H9 (cell line): ENCODE measurements around the gene RYR3. TPM values are rescaled to one million over a fixed set of nuclear protein-coding genes. Genes with fewer than 3 reads are reported as not detected.

Source experiments
- DNase-seq: peaks from one replicate; pipeline ENCODE4 v3.0.0-alpha.2; 2017
- H2AFZ ChIP-seq: one replicate; pipeline ENCODE4 v1.6.1; 2013; ENCODE audit warnings: mild to moderate bottlenecking, low read length, control low read depth, moderate library complexity
- H2AK5ac ChIP-seq: 2 replicates; pipeline ENCODE4 v1.6.1; 2013; ENCODE audit warnings: low read length, control low read depth, mixed read lengths; ENCODE audit not compliant: insufficient read length
- H2BK120ac ChIP-seq: one replicate; pipeline ENCODE4 v1.6.1; 2013; ENCODE audit warnings: low read depth, mild to moderate bottlenecking, low read length, control low read depth, inconsistent platforms; ENCODE audit not compliant: poor library complexity, severe bottlenecking
- H2BK12ac ChIP-seq: 2 replicates; pipeline ENCODE4 v1.6.1; 2013; ENCODE audit warnings: low read length, control low read depth, mixed read lengths, low read depth; ENCODE audit not compliant: insufficient read length
- H2BK15ac ChIP-seq: 2 replicates; pipeline ENCODE4 v1.6.1; 2013; ENCODE audit warnings: low read depth, low read length, control low read depth
- H2BK20ac ChIP-seq: one replicate; pipeline ENCODE4 v1.6.1; 2013; ENCODE audit warnings: low read depth, mild to moderate bottlenecking, low read length, control low read depth, inconsistent platforms; ENCODE audit not compliant: poor library complexity, severe bottlenecking
- H2BK5ac ChIP-seq: 2 replicates; pipeline ENCODE4 v1.6.1; 2013; ENCODE audit warnings: low read length, control low read depth, mixed read lengths; ENCODE audit not compliant: insufficient read length
- H3K14ac ChIP-seq: 2 replicates; pipeline ENCODE4 v1.6.1; 2013; ENCODE audit warnings: low read length, control low read depth; ENCODE audit not compliant: insufficient read depth
- H3K18ac ChIP-seq: 2 replicates; pipeline ENCODE4 v1.6.1; 2013; ENCODE audit warnings: low read depth, mild to moderate bottlenecking, mixed read lengths, low read length, control low read depth; ENCODE audit not compliant: insufficient read length
- H3K23ac ChIP-seq: 2 replicates; pipeline ENCODE4 v1.6.1; 2013; ENCODE audit warnings: low read length, control low read depth, mixed read lengths, low read depth; ENCODE audit not compliant: insufficient read length
- H3K23me2 ChIP-seq: 2 replicates; pipeline ENCODE4 v1.6.1; 2013; ENCODE audit warnings: low read depth, mild to moderate bottlenecking, mixed read lengths, low read length, control low read depth; ENCODE audit not compliant: insufficient read length, poor library complexity, severe bottlenecking
- H3K27ac ChIP-seq: 2 replicates; pipeline ENCODE4 v1.5.1; 2013; ENCODE audit warnings: low read length, control low read depth, mixed read lengths, low read depth; ENCODE audit not compliant: insufficient read length
- H3K27me3 ChIP-seq: 2 replicates; pipeline ENCODE4 v1.6.1; 2013; ENCODE audit warnings: low read length, control low read depth, inconsistent platforms; ENCODE audit not compliant: insufficient read depth
- H3K4ac ChIP-seq: 2 replicates; pipeline ENCODE4 v1.6.1; 2013; ENCODE audit warnings: low read depth, mild to moderate bottlenecking, control low read depth, inconsistent platforms, low read length, moderate library complexity
- H3K4me1 ChIP-seq: 2 replicates; pipeline ENCODE4 v1.6.1; 2013; ENCODE audit warnings: low read length, control low read depth, inconsistent platforms; ENCODE audit not compliant: insufficient read depth
- H3K4me2 ChIP-seq: 2 replicates; pipeline ENCODE4 v1.6.1; 2013; ENCODE audit warnings: low read length, control low read depth, mixed read lengths; ENCODE audit not compliant: insufficient read length, insufficient read depth
- H3K56ac ChIP-seq: 2 replicates; pipeline ENCODE4 v1.6.1; 2013; ENCODE audit warnings: low read depth, mild to moderate bottlenecking, mixed read lengths, low read length, control low read depth; ENCODE audit not compliant: insufficient read length
- H3K79me1 ChIP-seq: 2 replicates; pipeline ENCODE4 v1.6.1; 2013; ENCODE audit warnings: low read depth, mild to moderate bottlenecking, moderate library complexity, low read length, control low read depth, inconsistent platforms; ENCODE audit not compliant: insufficient read depth, poor library complexity, severe bottlenecking
- H3K79me2 ChIP-seq: 2 replicates; pipeline ENCODE4 v1.6.1; 2013; ENCODE audit warnings: low read length, control low read depth, inconsistent platforms; ENCODE audit not compliant: insufficient read depth
- H3K9ac ChIP-seq: 2 replicates; pipeline ENCODE4 v1.6.1; 2013; ENCODE audit warnings: low read length, control low read depth, mixed read lengths; ENCODE audit not compliant: insufficient read length; ENCODE audit errors: extremely low read depth
- H3K9me3 ChIP-seq: one replicate; pipeline ENCODE4 v1.6.1; 2013; ENCODE audit warnings: low read depth, low read length, inconsistent platforms; ENCODE audit not compliant: control insufficient read depth
- H3T11ph ChIP-seq: one replicate; pipeline ENCODE4 v1.6.1; 2013; ENCODE audit warnings: mild to moderate bottlenecking, low read length, control low read depth, inconsistent platforms
- H4K20me1 ChIP-seq: one replicate; pipeline ENCODE4 v1.6.1; 2013; ENCODE audit not compliant: control insufficient read depth, insufficient read length, insufficient read depth
- H4K5ac ChIP-seq: 2 replicates; pipeline ENCODE4 v1.6.1; 2013; ENCODE audit warnings: low read depth, mild to moderate bottlenecking, mixed read lengths, low read length, control low read depth; ENCODE audit not compliant: insufficient read length
- H4K8ac ChIP-seq: replicated peaks from 2 replicates; pipeline ENCODE4 v1.6.1; 2013; ENCODE audit warnings: low read length, control low read depth, mixed read lengths, low read depth; ENCODE audit not compliant: insufficient read length
- H4K91ac ChIP-seq: 2 replicates; pipeline ENCODE4 v1.6.1; 2013; ENCODE audit warnings: low read depth, mild to moderate bottlenecking, moderate library complexity, mixed read lengths, low read length, control low read depth; ENCODE audit not compliant: insufficient read length
- H3K27ac Mint-ChIP-seq, 3 experiments: 2 replicates in 2 of 3; 3 replicates in 1 of 3; pipeline ENCODE4 v1.8.0; 2020 to 2021; ENCODE audit warnings: mixed read lengths in 3 of 3, mild to moderate bottlenecking in 1 of 3, moderate library complexity in 1 of 3
- H3K27me3 Mint-ChIP-seq: 2 replicates; pipeline ENCODE4 v1.8.0; 2021; ENCODE audit warnings: low read depth, mild to moderate bottlenecking, moderate library complexity, mixed read lengths
- H3K36me3 Mint-ChIP-seq, 3 experiments: 2 replicates in 2 of 3; 3 replicates in 1 of 3; pipeline ENCODE4 v1.8.0; 2020 to 2021; ENCODE audit warnings: low read depth in 3 of 3, mixed read lengths in 3 of 3; ENCODE audit not compliant: insufficient read depth in 1 of 3
- H3K4me1 Mint-ChIP-seq, 2 experiments: 2 replicates each; pipeline ENCODE4 v1.8.0; 2020; ENCODE audit warnings: mixed read lengths in 2 of 2
- H3K4me3 Mint-ChIP-seq, 2 experiments: 2 replicates in 1 of 2; 3 replicates in 1 of 2; pipeline ENCODE4 v1.8.0; 2020 to 2021; ENCODE audit warnings: mild to moderate bottlenecking in 2 of 2, mixed read lengths in 2 of 2, moderate library complexity in 1 of 2
- H3K9me3 Mint-ChIP-seq, 2 experiments: 2 replicates in 1 of 2; 3 replicates in 1 of 2; pipeline ENCODE4 v1.8.0; 2020; ENCODE audit warnings: mild to moderate bottlenecking in 2 of 2, mixed read lengths in 2 of 2, moderate library complexity in 1 of 2
- WGBS: extraction: QIAGEN DNeasy Blood & Tissue Kit; methylation state at CpG from one replicate; pipeline ENCODE4 v1.1.7; 2013; ENCODE audit warnings: missing lambda C conversion rate, low lambda C conversion rate, mixed read lengths; ENCODE audit not compliant: insufficient read length; ENCODE audit errors: extremely low coverage; 5-methylcytosine and 5-hydroxymethylcytosine counted together
- total RNA-seq: library from RNA; stranded (reverse); gene quantifications from 2 replicates; pipeline ENCODE4 v1.2.1, GENCODE V29; 2021
- TF ChIP-seq, protein P1 (sequence below): fragments of 200-600 bp; sonication (generic); conservative IDR thresholded peaks from 3 replicates; pipeline ENCODE4 v1.8.0; 2021; ENCODE audit warnings: antibody characterized with exemption, mild to moderate bottlenecking

The RYR3 gene
- total RNA-seq, 1 experiment from 2014 or later: 0.85 TPM

DNA sequence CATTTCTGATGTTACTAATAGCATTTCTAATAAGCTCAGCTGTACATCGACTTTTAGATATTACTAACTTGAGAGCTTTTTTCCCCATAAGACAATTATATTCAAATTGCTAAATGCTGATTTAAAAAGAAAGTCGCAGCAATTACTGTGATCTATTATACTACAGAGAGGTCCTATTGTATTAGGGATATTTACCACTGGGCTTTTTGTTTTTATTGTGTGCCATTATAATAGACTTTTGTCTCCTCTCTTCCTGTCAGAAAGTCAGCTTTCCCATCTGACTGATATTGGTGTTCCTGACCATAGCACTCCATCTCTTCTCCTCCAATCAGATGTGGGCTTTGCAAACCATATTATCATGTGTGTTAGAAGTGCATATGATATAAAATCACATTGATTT lies 27.2 kb upstream of the RYR3 start:
- no peak for DNase-seq
- no peak overlapping the region for H3K18ac ChIP-seq
- H3K79me1 ChIP-seq: no peaks in the 10 kb centered on the region
- no peak overlapping the region for H3K23ac ChIP-seq
- H2AFZ ChIP-seq: no peak overlapping the region
- no peak overlapping the region for H2BK12ac ChIP-seq
- H3T11ph ChIP-seq: no peak overlapping the region
- Mint-ChIP-seq H3K27ac (no peak overlapping the region), H3K27me3 (no peaks in the 10 kb centered on the region), H3K9me3 (no peaks in the 10 kb centered on the region; a peak in 2 of 5 replicates), H3K4me1 (peaks cover 16 to 23% of the 10 kb centered on the region in 2 experiments), H3K36me3 (no peaks in the 10 kb centered on the region), H3K4me3 (no peak overlapping the region)
- no peak overlapping the region for H4K5ac ChIP-seq
- TF ChIP-seq, protein P1, sequence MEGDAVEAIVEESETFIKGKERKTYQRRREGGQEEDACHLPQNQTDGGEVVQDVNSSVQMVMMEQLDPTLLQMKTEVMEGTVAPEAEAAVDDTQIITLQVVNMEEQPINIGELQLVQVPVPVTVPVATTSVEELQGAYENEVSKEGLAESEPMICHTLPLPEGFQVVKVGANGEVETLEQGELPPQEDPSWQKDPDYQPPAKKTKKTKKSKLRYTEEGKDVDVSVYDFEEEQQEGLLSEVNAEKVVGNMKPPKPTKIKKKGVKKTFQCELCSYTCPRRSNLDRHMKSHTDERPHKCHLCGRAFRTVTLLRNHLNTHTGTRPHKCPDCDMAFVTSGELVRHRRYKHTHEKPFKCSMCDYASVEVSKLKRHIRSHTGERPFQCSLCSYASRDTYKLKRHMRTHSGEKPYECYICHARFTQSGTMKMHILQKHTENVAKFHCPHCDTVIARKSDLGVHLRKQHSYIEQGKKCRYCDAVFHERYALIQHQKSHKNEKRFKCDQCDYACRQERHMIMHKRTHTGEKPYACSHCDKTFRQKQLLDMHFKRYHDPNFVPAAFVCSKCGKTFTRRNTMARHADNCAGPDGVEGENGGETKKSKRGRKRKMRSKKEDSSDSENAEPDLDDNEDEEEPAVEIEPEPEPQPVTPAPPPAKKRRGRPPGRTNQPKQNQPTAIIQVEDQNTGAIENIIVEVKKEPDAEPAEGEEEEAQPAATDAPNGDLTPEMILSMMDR: no peak
- H3K27me3 ChIP-seq: no peaks in the 10 kb centered on the region
- no peak overlapping the region for H2BK15ac ChIP-seq
- H3K79me2 ChIP-seq: no peaks in the 10 kb centered on the region
- H4K8ac ChIP-seq: no peak overlapping the region
- no peak overlapping the region for H2BK120ac ChIP-seq
- no peak overlapping the region for H3K4me2 ChIP-seq
- H4K20me1 ChIP-seq: no peaks in the 10 kb centered on the region
- no peak overlapping the region for H2BK20ac ChIP-seq
- no peak overlapping the region for H2AK5ac ChIP-seq
- H3K4ac ChIP-seq: no peak overlapping the region
- H3K9ac ChIP-seq: no peak overlapping the region
- H3K27ac ChIP-seq: no peak overlapping the region
- H3K56ac ChIP-seq: no peak overlapping the region
- no peak overlapping the region for H3K14ac ChIP-seq
- H4K91ac ChIP-seq: no peak overlapping the region
- H3K4me1 ChIP-seq: peaks cover 5% of the 10 kb centered on the region
- no peaks in the 10 kb centered on the region for H3K9me3 ChIP-seq
- no peak overlapping the region for H2BK5ac ChIP-seq
- H3K23me2 ChIP-seq: no peaks in the 10 kb centered on the region
- no CpG with 5 or more reads among the region's 2 CpGs for WGBS
